Cortex of kidney (tissue), 1 donor: ENCODE data around the gene CCDC24.

ENCODE experiments used
- DNase-seq: peaks from one replicate; lab custom pipeline; 2025; lab: John Stamatoyannopoulos, UW

CCDC24 gene

DNA sequence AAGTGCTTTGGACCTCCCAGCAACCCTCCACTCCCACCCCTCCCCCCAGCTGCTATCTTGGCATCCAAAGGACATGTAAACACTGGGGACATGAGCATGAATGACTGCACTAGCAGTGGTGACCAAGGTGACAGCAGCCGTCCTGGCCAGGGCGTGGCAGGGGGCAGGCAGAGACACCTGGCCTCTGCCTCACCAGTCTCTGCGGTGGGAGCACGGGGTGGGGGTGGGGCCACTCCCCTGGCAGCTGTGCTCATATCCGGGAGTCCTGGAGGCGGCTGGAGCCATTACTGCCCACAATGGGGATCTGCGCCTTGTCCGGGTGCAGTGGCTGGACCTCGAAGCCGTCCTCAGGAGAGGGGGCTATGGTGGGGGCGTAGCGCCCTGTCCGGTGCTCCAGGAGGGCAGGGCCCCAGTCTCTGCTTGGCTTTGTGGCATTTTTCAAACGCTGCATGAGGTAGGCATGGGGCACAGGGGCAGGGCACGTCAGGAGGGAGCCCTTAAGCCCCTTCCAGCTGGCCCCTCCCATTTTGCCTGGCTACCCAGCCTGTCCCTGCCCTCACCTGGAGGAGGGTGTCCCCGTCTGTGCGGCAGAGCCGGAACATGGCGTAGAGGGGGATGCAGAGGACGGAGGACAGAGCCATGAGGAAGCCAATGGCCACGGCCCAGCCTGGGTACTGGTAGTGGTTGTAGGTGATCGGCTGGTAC lies 6.0 kb downstream of the CCDC24 start:
- no peak for DNase-seq

- DNase-seq, result no peak
Measured at GRCh38 chr1:43998000-43998378, 6.6 kb downstream of the CCDC24 start.

GRCh38 chr1:43999455-43999854 lies 8.1 kb downstream of the CCDC24 start:
- no peak for DNase-seq

- no peak for DNase-seq
Measured at GRCh38 chr1:44000122-44000665, 8.8 kb downstream of the CCDC24 start.

DNA sequence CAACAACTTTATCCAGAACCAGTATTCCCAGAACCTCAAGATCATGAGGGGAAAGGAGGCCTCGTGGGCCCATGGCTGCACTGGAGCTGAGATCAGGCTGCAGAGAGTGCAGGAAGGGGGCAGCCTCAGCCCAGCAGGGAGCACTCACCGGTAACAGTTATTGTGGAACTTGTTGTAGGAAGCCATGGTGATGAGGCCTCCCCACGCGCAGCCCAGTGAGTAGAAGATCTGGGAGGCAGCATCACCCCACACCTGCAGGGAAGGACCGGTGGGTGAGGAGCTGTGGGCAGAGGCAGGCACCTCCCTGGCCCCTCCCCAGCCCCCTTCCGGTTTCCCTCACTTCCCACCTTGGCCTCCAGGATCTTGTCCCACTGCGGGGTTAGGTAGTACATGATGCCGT lies 10.8 kb downstream of the CCDC24 start:
- DNase-seq, result no peak

- DNase-seq, result no peak
Measured at GRCh38 chr1:44002606-44003157, 11.3 kb downstream of the CCDC24 start.

DNA sequence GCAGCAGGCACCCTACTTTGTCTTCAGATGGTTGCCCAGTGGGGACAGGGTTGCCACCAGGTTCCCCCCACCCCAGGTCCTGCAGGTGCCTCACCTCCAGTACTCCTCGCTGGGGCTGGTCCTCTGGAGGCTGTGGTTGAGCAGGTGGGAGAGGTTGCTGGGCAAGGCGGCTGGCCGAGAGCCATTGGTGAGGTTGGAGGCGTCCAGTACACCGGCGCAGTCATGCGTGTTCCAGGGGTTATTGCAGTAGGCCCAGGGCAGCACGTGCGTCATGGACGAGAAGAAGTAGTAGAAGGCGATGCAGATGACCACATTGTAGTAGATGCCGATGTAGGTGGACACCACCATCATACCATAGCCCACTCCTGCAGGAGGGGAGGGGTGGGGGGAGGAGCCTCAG lies 16.9 kb downstream of the CCDC24 start:
- DNase-seq, result no peak

GRCh38 chr1:44010935-44011471 lies 19.6 kb downstream of the CCDC24 start:
- DNase-seq, result no peak

DNA sequence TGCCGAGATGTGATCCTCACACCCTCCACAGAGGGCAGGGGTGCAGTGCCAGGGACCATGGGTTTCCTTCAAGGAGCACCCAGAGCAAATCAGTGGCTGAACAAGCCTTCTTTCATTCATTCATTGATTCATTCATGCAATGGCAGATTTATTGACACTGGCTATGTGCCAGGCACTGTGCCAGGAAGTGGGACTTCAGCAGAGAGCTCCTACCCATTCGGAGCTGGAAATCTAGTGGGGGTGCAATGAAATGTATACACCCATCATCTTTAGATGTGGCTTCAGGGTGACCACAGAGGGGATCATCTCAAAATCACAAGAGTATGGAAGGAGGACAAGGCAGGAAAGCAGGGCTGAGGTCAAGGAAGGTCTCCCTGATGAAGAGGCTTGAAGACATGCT lies 21.0 kb downstream of the CCDC24 start:
- DNase-seq, result no peak

DNA sequence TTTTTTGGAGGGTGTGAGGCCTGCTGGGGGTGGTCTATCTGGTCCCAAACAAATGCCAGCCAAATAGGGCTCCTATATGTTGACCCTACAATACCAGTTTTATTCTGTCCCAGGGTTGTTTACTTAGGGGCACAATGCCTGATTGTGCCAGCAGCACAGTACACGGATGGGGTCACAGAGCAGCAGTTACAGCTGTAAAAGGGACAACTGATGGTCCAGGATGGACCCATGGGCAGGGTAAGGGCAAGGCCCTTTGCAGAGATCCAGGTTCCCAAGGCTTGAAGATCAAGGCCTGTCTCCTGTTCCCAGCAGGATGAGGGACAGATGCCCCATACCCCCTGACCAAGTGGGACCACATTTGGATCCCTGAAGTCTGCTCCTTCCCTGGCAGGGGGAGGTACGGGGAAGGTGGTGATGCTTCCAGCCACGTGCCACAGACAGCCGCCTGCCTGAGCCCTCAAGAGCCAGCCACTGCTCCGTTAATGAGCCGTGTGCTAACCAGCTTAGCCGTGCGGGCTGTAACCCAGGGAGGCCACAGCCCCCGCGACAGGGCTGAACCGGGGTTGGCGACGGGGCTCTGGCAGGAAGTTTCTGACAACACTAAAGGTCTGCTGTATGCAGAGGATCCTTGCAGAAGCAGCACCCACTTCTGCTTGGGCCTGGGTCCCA lies 21.7 kb downstream of the CCDC24 start:
- no peak for DNase-seq

GRCh38 chr1:44013949-44014348 lies 22.6 kb downstream of the CCDC24 start:
- DNase-seq, result no peak

- no peak for DNase-seq
Measured at GRCh38 chr1:44014365-44015104, 23.1 kb downstream of the CCDC24 start.

DNA sequence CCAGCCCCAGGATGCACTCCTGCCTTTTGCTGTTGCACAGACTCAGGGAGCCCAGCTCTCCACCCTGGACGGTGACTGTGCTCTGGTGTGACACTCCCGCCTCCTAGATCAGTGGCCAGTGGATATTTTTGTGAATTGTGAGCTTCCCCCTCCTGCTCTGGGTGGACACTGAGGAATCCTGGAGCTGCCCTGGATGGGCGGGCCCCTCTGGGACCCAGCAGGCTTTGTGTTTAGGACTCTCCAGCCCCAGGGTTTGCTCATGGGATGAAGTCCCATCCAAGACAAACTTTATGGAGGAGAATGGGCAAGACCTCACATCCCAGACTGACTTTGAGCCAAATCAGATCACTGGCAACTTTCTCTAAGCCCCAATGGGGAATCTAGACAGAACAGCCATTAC lies 23.8 kb downstream of the CCDC24 start:
- no peak for DNase-seq

DNA sequence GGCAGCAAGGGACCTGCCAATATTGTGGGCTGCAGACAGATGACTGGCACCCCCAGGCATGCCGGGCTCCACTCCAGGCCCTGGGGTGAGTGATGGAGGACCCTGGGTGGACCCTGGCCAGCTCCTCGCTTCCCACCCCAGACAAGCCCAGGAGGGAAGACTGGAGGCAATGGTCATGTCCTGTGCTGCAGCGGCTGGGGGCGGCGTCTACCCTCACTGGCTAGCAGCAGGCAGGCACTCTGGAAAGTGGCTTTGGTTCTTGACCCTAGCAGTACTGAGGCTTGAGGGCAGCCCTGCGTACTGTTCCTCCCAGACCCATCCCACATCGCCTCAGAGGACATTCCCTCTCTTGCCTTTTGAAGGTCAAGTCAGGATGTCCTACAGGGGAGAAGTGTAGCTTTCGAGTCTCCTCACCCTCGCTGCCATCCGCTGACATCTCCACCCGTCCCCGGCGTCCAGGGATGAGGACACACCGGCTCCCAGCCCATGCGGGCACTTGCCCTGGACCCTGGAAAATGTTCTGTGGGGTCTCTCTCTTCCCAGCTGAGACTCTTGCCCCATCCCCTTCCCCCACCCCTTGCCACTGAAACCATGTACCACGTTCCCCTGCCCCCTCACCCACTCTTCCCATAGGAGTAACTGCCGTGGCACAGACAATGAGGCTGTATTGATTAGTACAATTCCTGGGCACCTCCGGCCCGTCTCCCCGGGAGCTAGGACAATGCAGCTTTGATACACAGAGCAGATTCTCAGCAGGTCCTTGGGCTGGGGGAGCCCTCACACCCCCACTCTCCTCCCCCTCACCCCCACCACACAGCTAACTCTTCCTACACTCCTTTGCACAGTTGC lies 24.9 kb downstream of the CCDC24 start:
- DNase-seq, result no peak

- no peak for DNase-seq
Measured at GRCh38 chr1:44016890-44017400, 25.5 kb downstream of the CCDC24 start.

GRCh38 chr1:44019466-44019948 lies 28.1 kb downstream of the CCDC24 start:
- no peak for DNase-seq

GRCh38 chr1:44020464-44020863 lies 29.1 kb downstream of the CCDC24 start:
- DNase-seq, result no peak

- no peak for DNase-seq
Measured at GRCh38 chr1:44021156-44021555, 29.8 kb downstream of the CCDC24 start.

GRCh38 chr1:44021581-44022321 lies 30.4 kb downstream of the CCDC24 start:
- DNase-seq, result no peak
